Spleen (tissue), 13 donors: ENCODE results near the gene HSDL1. TPM values are rescaled to one million over a fixed set of nuclear protein-coding genes. Genes with fewer than 3 reads are reported as not detected.

Experiments
- DNase-seq: peaks from one replicate; pipeline ENCODE4 v3.0.0-alpha.2; 2020
- H3K27ac ChIP-seq, 8 donors: fragments of 200-600 bp; sonication (generic) in 7 of 8; 1 replicate in 4 of 8; 2 replicates in 4 of 8; pipeline versions ENCODE4 v1.5.0 to v1.8.0; 2016 to 2021; ENCODE audit warnings: inconsistent platforms in 4 of 8, mild to moderate bottlenecking in 4 of 8, moderate library complexity in 1 of 8
- H3K27me3 ChIP-seq, 7 donors: fragments of 200-600 bp; sonication (generic) in 6 of 7; replicated peaks in 1 of 7; 1 replicate in 4 of 7; 2 replicates in 3 of 7; pipeline versions ENCODE4 v1.5.0 to v1.8.0; 2016 to 2021; ENCODE audit warnings: inconsistent platforms in 3 of 7, mild to moderate bottlenecking in 1 of 7
- H3K36me3 ChIP-seq, 6 donors: fragments of 200-600 bp; sonication (generic) in 5 of 6; 1 replicate in 4 of 6; 2 replicates in 2 of 6; pipeline versions ENCODE4 v1.5.0 to v1.8.0; 2016 to 2021; ENCODE audit warnings: inconsistent platforms in 2 of 6
- H3K4me1 ChIP-seq, 6 donors: fragments of 200-600 bp; sonication (generic) in 5 of 6; 1 replicate in 3 of 6; 2 replicates in 3 of 6; pipeline versions ENCODE4 v1.5.0 to v1.8.0; 2016 to 2021; ENCODE audit warnings: inconsistent platforms in 3 of 6
- H3K4me3 ChIP-seq, 8 donors: fragments of 200-600 bp; sonication (generic) in 7 of 8; 1 replicate in 4 of 8; 2 replicates in 4 of 8; pipeline versions ENCODE4 v1.5.0 to v1.8.0; 2016 to 2021; ENCODE audit warnings: inconsistent platforms in 4 of 8, mild to moderate bottlenecking in 4 of 8, moderate library complexity in 2 of 8
- H3K9me3 ChIP-seq, 8 donors: fragments of 200-600 bp; sonication (generic) in 7 of 8; 1 replicate in 4 of 8; 2 replicates in 4 of 8; pipeline versions ENCODE4 v1.5.0 to v1.8.0; 2016 to 2021; ENCODE audit warnings: inconsistent platforms in 4 of 8
- POLR2A ChIP-seq, 3 donors: fragments of 450-650 bp; IDR thresholded peaks; one replicate each; pipeline ENCODE4 v1.5.1; 2017; ENCODE audit warnings: antibody characterized with exemption in 3 of 3, mild to moderate bottlenecking in 1 of 3
- POLR2AphosphoS5 ChIP-seq, 3 donors: sonication (generic); formaldehyde crosslinking; IDR thresholded peaks; one replicate each; pipeline ENCODE4 v1.5.1; 2017; ENCODE audit warnings: antibody characterized with exemption in 3 of 3
- WGBS, 5 donors: extraction: QIAGEN DNeasy Blood & Tissue Kit in 3 of 5; methylation state at CpG; one replicate each; pipeline versions ENCODE4 v1.1.5 to v1.1.7; 2013 to 2018; 5-methylcytosine and 5-hydroxymethylcytosine counted together
- intact Hi-C: fragments of 100-400 bp; cut with DNase I; formaldehyde crosslinking; loops from one replicate; pipeline ENCODE4 v1.15.0; 2023; ENCODE audit warnings: low total_unique reads
- long read RNA-seq, 2 donors: transcript quantifications; one replicate each; lab custom pipeline, GENCODE V29; 2026
- polyA plus RNA-seq, 3 donors: library from polyadenylated mRNA; stranded (reverse); fragments of 200-250 nt; gene quantifications; one replicate each; pipeline ENCODE4 v1.2.1, GENCODE V29; 2013
- total RNA-seq, 7 donors: library from RNA; depleted of rRNA in 3 of 7; stranded (reverse); fragments of >200 nt in 3 of 7; fragmentation: NEBNext Ultra II Directional in 4 of 7; extraction: Animal tissue kit (Norgen Biotek cat#: 25700) in 4 of 7; gene quantifications; one replicate each; pipeline versions ENCODE4 v1.1.0 to v1.2.1, GENCODE V29; 2016 to 2021
- TF ChIP-seq, protein P1 (sequence below), 11 experiments: fragments of 200-600 bp in 7 of 11; fragments of 450-650 bp in 4 of 11; sonication (generic) in 4 of 11; IDR thresholded peaks in 8 of 11; conservative IDR thresholded peaks in 3 of 11; 1 replicate in 7 of 11; 2 replicates in 4 of 11; pipeline versions ENCODE4 v1.4.0 to v1.8.0; 2016 to 2021; ENCODE audit warnings: antibody characterized with exemption in 11 of 11, inconsistent platforms in 4 of 11, mild to moderate bottlenecking in 1 of 11
- donor health status: healthy with polysubstance abuse.
- donor health status: DM: no; HTN: no; CAD: no; lungs with moderate emphysema.
- donor health status: DM: no; HTN: no; CAD: no.
- donor health status: Bipolar disorder and iron deficiency.
- donor health status: healthy.
- donor health status: DM: no; HTN: no; CAD: no.
- donor health status: DM: yes; HTN: yes; CAD: no.

The HSDL1 gene
- 10 to 100 TPM; 18.3 to 29.0 (median 23.4) TPM for total RNA-seq
- polyA plus RNA-seq: 10 to 100 TPM; 10.1 to 15.7 (median 14.0) TPM
- long read RNA-seq, donor 1, partial matches to known transcripts: 0 of 9 reads
- long read RNA-seq, donor 1, other reads (novel, unspliced or antisense): 0 of 9 reads
- long read RNA-seq, donor 2, partial matches to known transcripts: 0 of 4 reads
- long read RNA-seq, donor 2, other reads (novel, unspliced or antisense): 0 of 4 reads

DNA sequence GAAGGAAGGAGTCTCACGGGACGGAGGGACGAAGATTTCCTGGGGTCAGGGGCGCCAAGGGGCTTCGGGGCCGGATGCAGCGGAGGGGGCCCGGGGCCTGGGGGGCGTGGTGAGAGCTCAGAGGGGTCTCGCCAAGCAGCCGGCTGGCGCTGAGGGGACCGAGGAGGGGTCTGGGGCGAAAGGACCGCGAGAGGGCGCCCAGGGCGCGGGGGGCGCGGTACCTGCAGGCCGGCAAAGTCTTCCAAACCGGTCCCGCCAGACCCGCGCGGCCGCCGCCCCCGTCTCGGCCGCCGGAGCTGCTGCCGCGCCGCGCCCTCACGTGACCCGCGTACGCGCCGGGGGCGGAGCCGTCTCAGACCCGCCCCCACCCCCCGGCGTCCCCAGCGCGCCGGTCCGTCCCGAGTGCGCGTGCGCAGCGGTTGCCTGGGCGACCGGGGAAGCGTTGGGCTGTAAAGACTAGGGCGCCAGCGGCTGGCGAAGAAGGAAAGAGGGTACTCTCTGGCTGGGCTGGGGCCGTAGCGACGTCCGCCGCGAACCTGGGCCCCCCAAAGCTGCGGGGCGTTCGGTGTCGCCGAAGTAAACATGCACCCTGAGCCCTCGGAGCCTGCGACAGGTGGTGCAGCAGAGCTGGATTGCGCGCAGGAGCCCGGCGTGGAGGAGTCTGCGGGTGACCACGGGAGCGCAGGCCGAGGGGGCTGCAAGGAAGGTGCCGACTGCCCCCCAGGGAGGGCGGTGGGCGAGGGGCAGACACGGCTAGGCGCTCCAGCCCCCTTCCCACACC, at the start of gene HSDL1, which contains the start of gene DNAAF1:
Gene HSDL1, minus strand, starts transcription at position 319 of the 781 bp plus-strand sequence. CDS start 13,856 bp downstream, outside the sequence.
Gene DNAAF1, plus strand, starts transcription at position 450 of the 781 bp plus-strand sequence. Its CDS starts 133 bp downstream, at position 583.
- TF ChIP-seq POLR2AphosphoS5 (IDR thresholded peaks at IDR 0.05) (peak; percentile 70 to 78 (median 70)), POLR2A (IDR thresholded peaks at IDR 0.05) (no peak)
- intact Hi-C loops: no loop called here
- Histone ChIP-seq H3K9me3 (no peaks in the 10 kb centered on the region), H3K27me3 (peaks cover 0 to 10% (median 0%) of the 10 kb centered on the region in 7 donors), H3K4me3 (peak within 1 kb of the TSS; percentile 81 to 96 (median 90)), H3K36me3 (no peaks in the 10 kb centered on the region), H3K4me1 (peaks cover 5 to 36% (median 19%) of the 10 kb centered on the region in 6 donors), H3K27ac (peak within 1 kb of the TSS; percentile 63 to 89 (median 84))
- WGBS, 5 donors: 0 to 1% (median 1%) methylated on average over 38 to 89 of the region's 89 CpGs
- DNase-seq: peak; percentile 98

DNA sequence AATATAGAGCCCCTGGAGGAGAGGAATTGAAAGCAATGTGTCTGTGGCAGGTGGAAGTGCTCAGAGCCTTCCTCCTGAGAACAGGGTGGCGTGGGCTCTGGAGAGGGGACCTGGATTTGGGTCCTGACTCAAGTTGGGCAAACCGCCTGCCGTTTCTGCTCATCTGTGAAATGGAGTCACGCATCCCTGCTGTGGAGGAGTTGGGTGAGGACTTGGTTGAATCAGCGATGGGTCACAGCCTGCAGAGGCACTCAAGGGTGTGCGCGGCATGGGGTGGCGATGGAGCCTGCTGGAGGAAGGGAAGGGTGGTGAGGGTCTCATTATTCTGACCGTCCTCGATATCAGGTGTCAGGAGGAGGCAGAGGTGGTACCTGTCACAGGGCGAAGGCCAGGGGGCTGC, 49.0 kb upstream of the HSDL1 start:
- no peak for DNase-seq
- TF ChIP-seq POLR2AphosphoS5 (IDR thresholded peaks at IDR 0.05) (no peak), POLR2A (IDR thresholded peaks at IDR 0.05) (no peak)
- TF ChIP-seq, protein P1, sequence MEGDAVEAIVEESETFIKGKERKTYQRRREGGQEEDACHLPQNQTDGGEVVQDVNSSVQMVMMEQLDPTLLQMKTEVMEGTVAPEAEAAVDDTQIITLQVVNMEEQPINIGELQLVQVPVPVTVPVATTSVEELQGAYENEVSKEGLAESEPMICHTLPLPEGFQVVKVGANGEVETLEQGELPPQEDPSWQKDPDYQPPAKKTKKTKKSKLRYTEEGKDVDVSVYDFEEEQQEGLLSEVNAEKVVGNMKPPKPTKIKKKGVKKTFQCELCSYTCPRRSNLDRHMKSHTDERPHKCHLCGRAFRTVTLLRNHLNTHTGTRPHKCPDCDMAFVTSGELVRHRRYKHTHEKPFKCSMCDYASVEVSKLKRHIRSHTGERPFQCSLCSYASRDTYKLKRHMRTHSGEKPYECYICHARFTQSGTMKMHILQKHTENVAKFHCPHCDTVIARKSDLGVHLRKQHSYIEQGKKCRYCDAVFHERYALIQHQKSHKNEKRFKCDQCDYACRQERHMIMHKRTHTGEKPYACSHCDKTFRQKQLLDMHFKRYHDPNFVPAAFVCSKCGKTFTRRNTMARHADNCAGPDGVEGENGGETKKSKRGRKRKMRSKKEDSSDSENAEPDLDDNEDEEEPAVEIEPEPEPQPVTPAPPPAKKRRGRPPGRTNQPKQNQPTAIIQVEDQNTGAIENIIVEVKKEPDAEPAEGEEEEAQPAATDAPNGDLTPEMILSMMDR (IDR thresholded peaks at IDR 0.05 in 8 of 11, conservative IDR thresholded peaks at IDR 0.05 in 3 of 11): no peak
- Histone ChIP-seq H3K27ac (no peak overlapping the region), H3K27me3 (peaks cover 0 to 31% (median 0%) of the 10 kb centered on the region in 7 donors), H3K36me3 (no peaks in the 10 kb centered on the region), H3K9me3 (no peaks in the 10 kb centered on the region), H3K4me1 (peaks cover 0 to 12% (median 0%) of the 10 kb centered on the region in 6 donors), H3K4me3 (peak overlapping the region in 1 of 8 donors; percentile 52)
- WGBS, 5 donors: 72 to 89% (median 79%) methylated on average over 11 of the region's 11 CpGs
- intact Hi-C loops: no loop called here

DNA sequence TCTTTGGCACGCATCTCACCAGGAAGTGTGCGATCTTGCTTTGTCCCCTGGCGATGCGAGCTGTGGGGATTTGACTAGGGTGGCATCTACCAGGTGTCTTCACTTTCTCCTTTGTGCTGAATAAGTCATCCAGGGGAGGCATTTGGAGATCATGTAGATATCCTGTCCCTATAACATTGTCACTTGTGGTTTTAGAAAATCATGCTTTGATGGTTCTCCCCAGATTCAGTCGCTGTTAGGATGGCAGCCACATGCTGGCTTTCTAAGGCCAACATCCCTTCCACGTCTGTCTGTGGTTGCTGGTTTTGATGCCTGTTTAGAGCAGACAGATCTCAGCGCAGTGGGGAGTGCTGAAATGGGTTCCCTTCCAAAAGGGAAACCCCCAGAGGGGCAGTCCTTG, 48.5 kb upstream of the HSDL1 start:
- no peak for DNase-seq
- H3K36me3 ChIP-seq: no peaks in the 10 kb centered on the region
- no peaks in the 10 kb centered on the region for H3K9me3 ChIP-seq
- peaks cover 0 to 11% (median 0%) of the 10 kb centered on the region in 6 donors for H3K4me1 ChIP-seq
- H3K4me3 ChIP-seq: no peak overlapping the region
- peaks cover 0 to 31% (median 0%) of the 10 kb centered on the region in 7 donors for H3K27me3 ChIP-seq
- H3K27ac ChIP-seq: no peak overlapping the region
- TF ChIP-seq, protein P1 (IDR thresholded peaks at IDR 0.05 in 8 of 11, conservative IDR thresholded peaks at IDR 0.05 in 3 of 11): no peak
- TF ChIP-seq POLR2A (IDR thresholded peaks at IDR 0.05): no peak
- TF ChIP-seq POLR2AphosphoS5 (IDR thresholded peaks at IDR 0.05): no peak
- intact Hi-C loops: no loop called here
- 63 to 78% (median 66%) methylated on average over 7 of the region's 7 CpGs for WGBS, 5 donors

DNA sequence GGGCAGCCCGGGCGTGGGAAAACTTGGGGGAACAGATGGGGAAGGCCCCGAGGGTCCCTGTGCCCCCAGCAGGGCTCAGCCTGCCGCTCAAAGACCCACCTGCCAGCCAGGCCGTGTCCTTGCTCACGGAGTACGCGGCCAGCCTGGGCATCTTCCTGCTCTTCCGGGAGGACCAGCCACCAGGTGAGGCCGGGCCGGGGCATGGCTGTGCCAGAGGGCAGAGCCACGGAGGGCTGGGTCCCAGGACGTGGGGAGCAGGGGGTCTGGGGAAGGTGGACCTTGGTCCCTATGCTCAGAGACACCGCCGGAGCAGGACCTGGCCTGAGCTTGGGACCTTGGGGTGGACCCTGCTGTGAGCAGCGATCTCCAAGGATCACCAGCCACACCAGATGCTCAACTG, 46.5 kb upstream of the HSDL1 start:
- Histone ChIP-seq H3K4me3 (no peak overlapping the region), H3K9me3 (no peaks in the 10 kb centered on the region), H3K36me3 (no peaks in the 10 kb centered on the region), H3K27ac (no peak overlapping the region), H3K4me1 (peaks cover 0 to 18% (median 4%) of the 10 kb centered on the region in 6 donors), H3K27me3 (peaks cover 0 to 22% (median 0%) of the 10 kb centered on the region in 7 donors)
- TF ChIP-seq, protein P1 (IDR thresholded peaks at IDR 0.05 in 8 of 11, conservative IDR thresholded peaks at IDR 0.05 in 3 of 11): no peak
- TF ChIP-seq POLR2A (IDR thresholded peaks at IDR 0.05) (no peak), POLR2AphosphoS5 (IDR thresholded peaks at IDR 0.05) (no peak)
- 92 to 97% (median 94%) methylated on average over 7 to 16 of the region's 16 CpGs for WGBS, 5 donors
- no peak for DNase-seq
- intact Hi-C loops: no loop called here
